Parathyroid adenoma (tissue), 2 donors: ENCODE data around the gene CFAP54.

ENCODE experiments used
- H2AFZ ChIP-seq: fragments of 300-600 bp; sonication (generic); one replicate; pipeline ENCODE4 v1.7.0; 2017; ENCODE audit warnings: antibody characterized with exemption, mild to moderate bottlenecking
- H3K27ac ChIP-seq: fragments of 300-600 bp; sonication (generic); one replicate; pipeline ENCODE4 v1.7.0; 2017
- H3K27me3 ChIP-seq: fragments of 300-600 bp; sonication (generic); one replicate; pipeline ENCODE4 v1.7.0; 2017; ENCODE audit warnings: low read length; ENCODE audit not compliant: control insufficient read depth, insufficient read depth
- H3K36me3 ChIP-seq: fragments of 300-600 bp; sonication (generic); one replicate; pipeline ENCODE4 v1.7.0; 2017; ENCODE audit warnings: low read length; ENCODE audit not compliant: control insufficient read depth, insufficient read depth
- H3K4me1 ChIP-seq: fragments of 300-600 bp; sonication (generic); one replicate; pipeline ENCODE4 v1.7.0; 2017; ENCODE audit warnings: control low read depth
- H3K4me2 ChIP-seq: fragments of 300-600 bp; sonication (generic); one replicate; pipeline ENCODE4 v1.7.0; 2017; ENCODE audit warnings: low read length
- H3K4me3 ChIP-seq: fragments of 300-600 bp; sonication (generic); one replicate; pipeline ENCODE4 v1.7.0; 2017; ENCODE audit warnings: low read depth, low read length
- H3K79me2 ChIP-seq: fragments of 300-600 bp; sonication (generic); one replicate; pipeline ENCODE4 v1.7.0; 2017; ENCODE audit warnings: control low read depth
- H3K9ac ChIP-seq: fragments of 300-600 bp; sonication (generic); one replicate; pipeline ENCODE4 v1.7.0; 2017; ENCODE audit warnings: mild to moderate bottlenecking
- H3K9me3 ChIP-seq: fragments of 300-600 bp; sonication (generic); one replicate; pipeline ENCODE4 v1.7.0; 2017; ENCODE audit warnings: low read length; ENCODE audit not compliant: control insufficient read depth
- CTCF ChIP-seq: fragments of 300-600 bp; sonication (generic); IDR thresholded peaks from one replicate; pipeline ENCODE4 v1.7.0; 2017; ENCODE audit warnings: antibody characterized with exemption, mild to moderate bottlenecking
- donor health status: primary hyperparathyroidism.

CFAP54 gene

GRCh38 chr12:96890331-96890730, 401.0 kb downstream of the CFAP54 start:
- Histone ChIP-seq H3K79me2 (no peaks in the 10 kb centered on the region), H3K9ac (no peak overlapping the region), H3K36me3 (no peaks in the 10 kb centered on the region), H3K4me3 (no peak overlapping the region), H3K27ac (no peak overlapping the region), H3K9me3 (no peaks in the 10 kb centered on the region), H3K27me3 (no peaks in the 10 kb centered on the region), H3K4me1 (no peaks in the 10 kb centered on the region), H3K4me2 (no peak overlapping the region), H2AFZ (no peak overlapping the region)
- TF ChIP-seq CTCF: no peak

- Histone ChIP-seq H3K4me2 (no peak overlapping the region), H3K79me2 (no peaks in the 10 kb centered on the region), H3K27ac (no peak overlapping the region), H3K4me1 (no peaks in the 10 kb centered on the region), H3K9me3 (no peaks in the 10 kb centered on the region), H3K4me3 (no peak overlapping the region), H3K36me3 (no peaks in the 10 kb centered on the region), H2AFZ (no peak overlapping the region), H3K27me3 (no peaks in the 10 kb centered on the region), H3K9ac (no peak overlapping the region)
- TF ChIP-seq CTCF: no peak
Measured at GRCh38 chr12:96892104-96892503, 402.7 kb downstream of the CFAP54 start.

GRCh38 chr12:96897421-96897820, 408.0 kb downstream of the CFAP54 start:
- TF ChIP-seq CTCF: no peak
- Histone ChIP-seq H3K36me3 (no peaks in the 10 kb centered on the region), H3K4me2 (no peak overlapping the region), H3K4me1 (no peaks in the 10 kb centered on the region), H2AFZ (no peak overlapping the region), H3K4me3 (no peak overlapping the region), H3K27me3 (no peaks in the 10 kb centered on the region), H3K27ac (no peak overlapping the region), H3K9me3 (no peaks in the 10 kb centered on the region), H3K79me2 (no peaks in the 10 kb centered on the region), H3K9ac (no peak overlapping the region)

GRCh38 chr12:96901175-96901574, 411.8 kb downstream of the CFAP54 start:
- H3K4me2 ChIP-seq: no peak overlapping the region
- H3K4me1 ChIP-seq: no peaks in the 10 kb centered on the region
- H2AFZ ChIP-seq: no peak overlapping the region
- no peak overlapping the region for H3K4me3 ChIP-seq
- no peaks in the 10 kb centered on the region for H3K27me3 ChIP-seq
- no peak overlapping the region for H3K27ac ChIP-seq
- H3K9me3 ChIP-seq: no peaks in the 10 kb centered on the region
- no peaks in the 10 kb centered on the region for H3K36me3 ChIP-seq
- H3K79me2 ChIP-seq: no peaks in the 10 kb centered on the region
- no peak overlapping the region for H3K9ac ChIP-seq
- no peak for TF ChIP-seq CTCF

GRCh38 chr12:96902076-96902475, 412.7 kb downstream of the CFAP54 start:
- Histone ChIP-seq H3K4me1 (no peaks in the 10 kb centered on the region), H2AFZ (no peak overlapping the region), H3K4me3 (no peak overlapping the region), H3K4me2 (no peak overlapping the region), H3K9ac (no peak overlapping the region), H3K9me3 (no peaks in the 10 kb centered on the region), H3K27me3 (no peaks in the 10 kb centered on the region), H3K79me2 (no peaks in the 10 kb centered on the region), H3K36me3 (no peaks in the 10 kb centered on the region), H3K27ac (no peak overlapping the region)
- no peak for TF ChIP-seq CTCF
